ENCODE data around the gene WNT11. TPM values are rescaled to one million over a fixed set of nuclear protein-coding genes. Genes with fewer than 3 reads are reported as not detected.

WNT11 gene
- polyA plus RNA-seq, 1 of the 3 experiments (the other 2 are of a cell fraction) = 0.43 TPM

GRCh38 chr11:76250520-76251225, 44.4 kb upstream of the WNT11 start (continued):
- TF ChIP-seq, protein P1, sequence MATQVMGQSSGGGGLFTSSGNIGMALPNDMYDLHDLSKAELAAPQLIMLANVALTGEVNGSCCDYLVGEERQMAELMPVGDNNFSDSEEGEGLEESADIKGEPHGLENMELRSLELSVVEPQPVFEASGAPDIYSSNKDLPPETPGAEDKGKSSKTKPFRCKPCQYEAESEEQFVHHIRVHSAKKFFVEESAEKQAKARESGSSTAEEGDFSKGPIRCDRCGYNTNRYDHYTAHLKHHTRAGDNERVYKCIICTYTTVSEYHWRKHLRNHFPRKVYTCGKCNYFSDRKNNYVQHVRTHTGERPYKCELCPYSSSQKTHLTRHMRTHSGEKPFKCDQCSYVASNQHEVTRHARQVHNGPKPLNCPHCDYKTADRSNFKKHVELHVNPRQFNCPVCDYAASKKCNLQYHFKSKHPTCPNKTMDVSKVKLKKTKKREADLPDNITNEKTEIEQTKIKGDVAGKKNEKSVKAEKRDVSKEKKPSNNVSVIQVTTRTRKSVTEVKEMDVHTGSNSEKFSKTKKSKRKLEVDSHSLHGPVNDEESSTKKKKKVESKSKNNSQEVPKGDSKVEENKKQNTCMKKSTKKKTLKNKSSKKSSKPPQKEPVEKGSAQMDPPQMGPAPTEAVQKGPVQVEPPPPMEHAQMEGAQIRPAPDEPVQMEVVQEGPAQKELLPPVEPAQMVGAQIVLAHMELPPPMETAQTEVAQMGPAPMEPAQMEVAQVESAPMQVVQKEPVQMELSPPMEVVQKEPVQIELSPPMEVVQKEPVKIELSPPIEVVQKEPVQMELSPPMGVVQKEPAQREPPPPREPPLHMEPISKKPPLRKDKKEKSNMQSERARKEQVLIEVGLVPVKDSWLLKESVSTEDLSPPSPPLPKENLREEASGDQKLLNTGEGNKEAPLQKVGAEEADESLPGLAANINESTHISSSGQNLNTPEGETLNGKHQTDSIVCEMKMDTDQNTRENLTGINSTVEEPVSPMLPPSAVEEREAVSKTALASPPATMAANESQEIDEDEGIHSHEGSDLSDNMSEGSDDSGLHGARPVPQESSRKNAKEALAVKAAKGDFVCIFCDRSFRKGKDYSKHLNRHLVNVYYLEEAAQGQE (IDR thresholded peaks at IDR 0.05; ENCODE audit: low read depth, low read length) = no peak
- no peak for TF ChIP-seq POLR2AphosphoS5 (IDR thresholded peaks at IDR 0.05; ENCODE audit: low read depth, low read length)
- TF ChIP-seq GABPA (IDR thresholded peaks at IDR 0.05; ENCODE audit: low read depth) = no peak

DNA sequence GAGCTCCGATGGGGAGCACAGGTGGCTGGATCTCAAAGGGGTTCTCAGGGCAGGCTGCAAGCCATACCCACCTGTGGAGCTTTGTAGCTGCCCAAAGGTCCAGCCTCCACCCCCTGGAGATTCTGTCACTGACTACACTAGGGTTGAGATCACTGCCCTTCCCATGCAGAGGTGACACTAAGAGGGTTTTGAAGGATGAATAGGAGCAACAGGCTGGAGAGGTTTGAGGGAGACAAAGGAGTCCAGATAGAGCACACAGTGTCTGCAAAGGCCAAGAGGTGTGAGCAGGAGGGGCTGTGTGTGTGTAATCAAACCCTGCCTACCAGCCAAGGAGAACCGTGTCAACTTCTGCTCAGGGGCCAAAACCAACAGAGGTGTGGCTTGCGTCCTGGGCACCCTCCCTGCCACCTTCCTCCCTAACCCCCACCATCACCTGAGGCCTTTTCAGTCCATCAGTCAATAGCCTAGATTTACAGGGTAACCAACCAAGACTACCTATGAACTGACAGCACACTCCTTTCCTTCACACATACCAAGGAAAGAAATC, 43.0 kb upstream of the WNT11 start:
- no peak overlapping the region for H3K27ac ChIP-seq (ENCODE audit: low read depth in 2 of 2, low read length in 1 of 2)
- H2AFZ ChIP-seq (ENCODE audit: low read depth) = no peak overlapping the region
- no peak overlapping the region for H3K4me2 ChIP-seq
- no peaks in the 10 kb centered on the region for H3K36me3 ChIP-seq (replicated peaks in 1 of 2; ENCODE audit: control insufficient read depth in 1 of 2, insufficient read depth in 2 of 2, low read length in 1 of 2)
- ChIA-PET CTCF (interaction anchor here (1.1 to 2.3 kb wide), 3 partner anchors 41 to 164 kb away, joined by 3 to 12 read pairs (median 3); no protein-coding TSS in a partner anchor), POLR2A (no interaction called here)
- no peak overlapping the region for H3K4me3 ChIP-seq (ENCODE audit: low read depth in 2 of 2, low read length in 1 of 2)
- H3F3A ChIP-seq (replicated peaks; ENCODE audit: insufficient read depth) = no peaks in the 10 kb centered on the region
- no peaks in the 10 kb centered on the region for H3K9me2 ChIP-seq
- TF ChIP-seq RFX5 (IDR thresholded peaks at IDR 0.05; ENCODE audit: low read length) (no peak), MEF2A (IDR thresholded peaks at IDR 0.05; ENCODE audit: borderline replicate concordance, low read depth) (no peak), POLR2AphosphoS5 (IDR thresholded peaks at IDR 0.05; ENCODE audit: low read depth, low read length) (no peak), SIN3A (IDR thresholded peaks at IDR 0.05; ENCODE audit: borderline replicate concordance, low read depth, low read length) (no peak), NRF1 (IDR thresholded peaks at IDR 0.05; ENCODE audit: low read depth, low read length) (no peak), ELF1 (IDR thresholded peaks at IDR 0.05) (no peak), TAF1 (IDR thresholded peaks at IDR 0.05; ENCODE audit: borderline replicate concordance, low read depth, low read length) (no peak), JUND (IDR thresholded peaks at IDR 0.05) (no peak), YY1 (IDR thresholded peaks at IDR 0.05; ENCODE audit: low read depth) (no peak), RAD21 (IDR thresholded peaks at IDR 0.05; ENCODE audit: low read length) (no peak), NFIC (IDR thresholded peaks at IDR 0.05; ENCODE audit: borderline replicate concordance) (no peak)
- TF ChIP-seq, protein P1 (IDR thresholded peaks at IDR 0.05; ENCODE audit: low read depth, low read length) = no peak
- TF ChIP-seq, protein P2, sequence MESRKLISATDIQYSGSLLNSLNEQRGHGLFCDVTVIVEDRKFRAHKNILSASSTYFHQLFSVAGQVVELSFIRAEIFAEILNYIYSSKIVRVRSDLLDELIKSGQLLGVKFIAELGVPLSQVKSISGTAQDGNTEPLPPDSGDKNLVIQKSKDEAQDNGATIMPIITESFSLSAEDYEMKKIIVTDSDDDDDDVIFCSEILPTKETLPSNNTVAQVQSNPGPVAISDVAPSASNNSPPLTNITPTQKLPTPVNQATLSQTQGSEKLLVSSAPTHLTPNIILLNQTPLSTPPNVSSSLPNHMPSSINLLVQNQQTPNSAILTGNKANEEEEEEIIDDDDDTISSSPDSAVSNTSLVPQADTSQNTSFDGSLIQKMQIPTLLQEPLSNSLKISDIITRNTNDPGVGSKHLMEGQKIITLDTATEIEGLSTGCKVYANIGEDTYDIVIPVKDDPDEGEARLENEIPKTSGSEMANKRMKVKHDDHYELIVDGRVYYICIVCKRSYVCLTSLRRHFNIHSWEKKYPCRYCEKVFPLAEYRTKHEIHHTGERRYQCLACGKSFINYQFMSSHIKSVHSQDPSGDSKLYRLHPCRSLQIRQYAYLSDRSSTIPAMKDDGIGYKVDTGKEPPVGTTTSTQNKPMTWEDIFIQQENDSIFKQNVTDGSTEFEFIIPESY (IDR thresholded peaks at IDR 0.05; ENCODE audit: borderline replicate concordance, low read depth) = no peak
- H3K4me1 ChIP-seq (ENCODE audit: control insufficient read depth in 1 of 2, insufficient read depth in 2 of 2, low read depth in 1 of 2, low read length in 1 of 2) = no peaks in the 10 kb centered on the region
- no peak overlapping the region for H3K9ac ChIP-seq
- H3K27me3 ChIP-seq (ENCODE audit: insufficient read depth) = peaks cover 17% of the 10 kb centered on the region; the same call in 1 of the 2 replicates
- no peak for DNase-seq
- no peaks in the 10 kb centered on the region for H3K79me2 ChIP-seq (ENCODE audit: insufficient read depth)
- H4K20me1 ChIP-seq (ENCODE audit: insufficient read depth) = no peaks in the 10 kb centered on the region
- 68% methylated on average over 3 of the region's 3 CpGs for WGBS (ENCODE audit: low lambda C conversion rate)
- no peaks in the 10 kb centered on the region for H3K9me3 ChIP-seq
